ENCODE results near the gene CRADD. TPM values are rescaled to one million over a fixed set of nuclear protein-coding genes. Genes with fewer than 3 reads are reported as not detected.

CRADD gene
- total and polyA plus RNA-seq, 2 of the 4 experiments (the other 2 are of a cell fraction): 11.1 to 14.0 TPM

- Histone ChIP-seq H2BK5ac (ENCODE audit: low read depth, low read length, poor library complexity, severe bottlenecking) (no peak overlapping the region), H2AK9ac (replicated peaks; ENCODE audit: low read depth, low read length, poor library complexity) (no peak overlapping the region), H2AFZ (replicated peaks; ENCODE audit: low read length, poor library complexity) (no peak overlapping the region), H2BK20ac (ENCODE audit: low read depth, low read length) (no peak overlapping the region), H2BK15ac (ENCODE audit: low read depth, low read length) (no peak overlapping the region), H3K27me3 (ENCODE audit: control insufficient read depth, insufficient read depth, low read length) (no peaks in the 10 kb centered on the region), H2BK120ac (ENCODE audit: low read depth, low read length) (no peak overlapping the region), H3K9ac (ENCODE audit: low read depth, low read length) (no peak overlapping the region), H3K18ac (ENCODE audit: low read depth, low read length) (no peak overlapping the region), H3K27ac (ENCODE audit: insufficient read depth, low read length) (no peak overlapping the region), H3K14ac (replicated peaks; ENCODE audit: low read depth, low read length) (peak overlapping the region; percentile 37; the same call in 1 of the 2 replicates), H4K91ac (ENCODE audit: insufficient read depth, low read depth, low read length) (no peak overlapping the region), H3K4me1 (ENCODE audit: control insufficient read depth, insufficient read depth, low read length) (0 out of 2 replicates have a peak, but pooled peaks cover 2% of the 10 kb centered on the region), H3K9me1 (ENCODE audit: insufficient read depth, low read length) (no peaks in the 10 kb centered on the region), H3K79me1 (ENCODE audit: low read depth in 1 of 2, low read length in 2 of 2) (no peaks in the 10 kb centered on the region), H3K23ac (ENCODE audit: low read depth, low read length) (no peak overlapping the region), H3K4me3 (ENCODE audit: insufficient read depth, low read depth, low read length) (no peak overlapping the region), H3K36me3 (ENCODE audit: control insufficient read depth, insufficient read depth, low read length) (no peaks in the 10 kb centered on the region), H2AK5ac (ENCODE audit: low read depth, low read length) (peak overlapping the region; percentile 72; the same call in 1 of the 2 replicates), H3K4me2 (ENCODE audit: low read depth, low read length) (no peak overlapping the region), H3K56ac (ENCODE audit: extremely low read depth, insufficient read depth, low read length) (no peak overlapping the region), H4K5ac (ENCODE audit: low read depth, low read length) (no peak overlapping the region), H4K8ac (ENCODE audit: low read depth in 2 of 2, low read length in 2 of 2) (no peak overlapping the region), H3K9me3 (ENCODE audit: control insufficient read depth, insufficient read depth, low read length) (no peaks in the 10 kb centered on the region), H3K4ac (ENCODE audit: low read depth, low read length) (no peak overlapping the region), H4K20me1 (ENCODE audit: insufficient read depth, low read length) (no peaks in the 10 kb centered on the region)
- BruUV-seq (replicated peaks): no TSS peak
- in situ Hi-C loops (cut with MboI; ENCODE audit: low sequenced_read_pairs): no loop called here
- intact Hi-C loops (cut with micrococcal nuclease): no loop called here
- ChIA-PET POLR2A (ENCODE audit: unreplicated experiment) (no interaction called here), CTCF (no interaction called here)
- DNase-seq (peak; percentile 4), ATAC-seq (ENCODE audit: low read depth) (no peak)
- WGBS, 2 experiments (ENCODE audit: extremely low coverage in 2 of 2, insufficient read length in 1 of 2): no CpG with 5 or more reads among the region's 2 CpGs
- TF ChIP-seq BHLHE40 (IDR thresholded peaks at IDR 0.05; ENCODE audit: low read depth, low read length): no peak
- no peak for TF ChIP-seq CEBPB (IDR thresholded peaks at IDR 0.05; ENCODE audit: low read depth, low read length)
- TF ChIP-seq CHD1 (IDR thresholded peaks at IDR 0.05; ENCODE audit: low read depth, low read length): no peak
- no peak for TF ChIP-seq RCOR1 (IDR thresholded peaks at IDR 0.05; ENCODE audit: insufficient replicate concordance, low read length)
- TF ChIP-seq MAZ (IDR thresholded peaks at IDR 0.05; ENCODE audit: borderline replicate concordance, low read depth, low read length): no peak
- TF ChIP-seq FOS (IDR thresholded peaks at IDR 0.05; ENCODE audit: low read depth, low read length): no peak
- TF ChIP-seq ELK1 (IDR thresholded peaks at IDR 0.05; ENCODE audit: borderline replicate concordance, low read depth, low read length): no peak
- no peak for TF ChIP-seq RAD21 (IDR thresholded peaks at IDR 0.05; ENCODE audit: low read length)
- no peak for TF ChIP-seq SMC3 (IDR thresholded peaks at IDR 0.05; ENCODE audit: low read depth, low read length)
- no peak for TF ChIP-seq USF2 (IDR thresholded peaks at IDR 0.05; ENCODE audit: low read depth, low read length)
- dilution Hi-C loops (cut with HindIII; ENCODE audit: low sequenced_read_pairs, unreplicated experiment): no loop called here
These were observed 57.6 kb downstream of the CRADD start for GRCh38 chr12:93734784-93735183.

Measured in IMR-90 (cell line).